Astrocyte (in vitro differentiated cells and primary cell): ENCODE data around the gene MYLK2. TPM values are rescaled to one million over a fixed set of nuclear protein-coding genes. Genes with fewer than 3 reads are reported as not detected.
A peak's percentile ranks its signal among the peaks of the same experiment; 100 is the strongest.

Experiments used
- DNase-seq: peaks from one replicate; pipeline ENCODE4 v3.0.0-alpha.2; 2010; ENCODE audit warnings: low read depth
- FAIRE-seq: peaks from 2 replicates; lab custom pipeline; 2011; peaks lifted over from hg19 to GRCh38; lab: Jason Lieb, UNC
- H2AFZ ChIP-seq: 2 replicates; pipeline ENCODE4 v1.6.0; 2012; ENCODE audit warnings: low read depth, low read length, inconsistent platforms
- H3K27ac ChIP-seq: 2 replicates; pipeline ENCODE4 v1.5.1; 2011; ENCODE audit warnings: low read depth, low read length, inconsistent platforms
- H3K27me3 ChIP-seq: 2 replicates; pipeline ENCODE4 v1.6.0; 2011; ENCODE audit warnings: low read length, inconsistent platforms; ENCODE audit not compliant: insufficient read depth
- H3K36me3 ChIP-seq: 2 replicates; pipeline ENCODE4 v1.5.1; 2011; ENCODE audit warnings: low read length, inconsistent platforms; ENCODE audit not compliant: insufficient read depth
- H3K4me1 ChIP-seq: 2 replicates; pipeline ENCODE4 v1.5.1; 2011; ENCODE audit warnings: low read length, inconsistent platforms; ENCODE audit not compliant: insufficient read depth
- H3K4me2 ChIP-seq: 2 replicates; pipeline ENCODE4 v1.6.0; 2012; ENCODE audit warnings: low read length, inconsistent platforms
- H3K4me3 ChIP-seq: 2 replicates; pipeline ENCODE4 v1.5.1; 2011; ENCODE audit warnings: low read depth, mild to moderate bottlenecking, low read length, inconsistent platforms; ENCODE audit not compliant: insufficient read depth
- H3K79me2 ChIP-seq: 2 replicates; pipeline ENCODE4 v1.6.0; 2012; ENCODE audit warnings: mild to moderate bottlenecking, low read length, inconsistent platforms; ENCODE audit not compliant: insufficient read depth
- H3K9ac ChIP-seq: 2 replicates; pipeline ENCODE4 v1.6.0; 2012; ENCODE audit warnings: mild to moderate bottlenecking, low read length, inconsistent platforms
- H3K9me3 ChIP-seq: 2 replicates; pipeline ENCODE4 v1.5.1; 2012; ENCODE audit warnings: low read depth, mild to moderate bottlenecking, low read length, inconsistent platforms; ENCODE audit not compliant: insufficient read depth
- H4K20me1 ChIP-seq: 2 replicates; pipeline ENCODE4 v1.6.0; 2012; ENCODE audit warnings: low read length, inconsistent platforms; ENCODE audit not compliant: insufficient read depth
- H3K27ac Mint-ChIP-seq: one replicate; pipeline ENCODE4 v1.8.0; 2021; ENCODE audit warnings: mild to moderate bottlenecking, mixed read lengths; ENCODE audit not compliant: unreplicated experiment
- H3K27me3 Mint-ChIP-seq: one replicate; pipeline ENCODE4 v1.8.0; 2021; ENCODE audit warnings: low read depth, mixed read lengths; ENCODE audit not compliant: unreplicated experiment
- H3K36me3 Mint-ChIP-seq: one replicate; pipeline ENCODE4 v1.8.0; 2021; ENCODE audit warnings: low read depth, mixed read lengths; ENCODE audit not compliant: unreplicated experiment
- H3K4me1 Mint-ChIP-seq: one replicate; pipeline ENCODE4 v1.8.0; 2021; ENCODE audit warnings: low read depth, mixed read lengths; ENCODE audit not compliant: unreplicated experiment
- H3K4me3 Mint-ChIP-seq: one replicate; pipeline ENCODE4 v1.8.0; 2021; ENCODE audit warnings: mild to moderate bottlenecking, moderate library complexity, mixed read lengths; ENCODE audit not compliant: unreplicated experiment
- H3K9me3 Mint-ChIP-seq: one replicate; pipeline ENCODE4 v1.8.0; 2021; ENCODE audit warnings: mild to moderate bottlenecking, mixed read lengths; ENCODE audit not compliant: unreplicated experiment
- CTCF ChIP-seq: IDR thresholded peaks from 2 replicates; pipeline ENCODE4 v1.5.1; 2011; ENCODE audit warnings: low read depth, mild to moderate bottlenecking, inconsistent platforms, low read length, moderate library complexity; ENCODE audit not compliant: insufficient read depth
- EZH2 ChIP-seq: IDR thresholded peaks from 2 replicates; pipeline ENCODE4 v1.6.1; 2012; ENCODE audit warnings: mild to moderate bottlenecking, low read length, inconsistent platforms; ENCODE audit not compliant: insufficient read depth
- total RNA-seq: library from RNA; stranded (reverse); gene quantifications from 2 replicates; pipeline ENCODE4 v1.2.1, GENCODE V29; 2021

Gene MYLK2
- total RNA-seq, 1 donor from 2014 or later, result 2.1 TPM

- H3K4me1 ChIP-seq, result peaks cover 8% of the 10 kb centered on the region
- H4K20me1 ChIP-seq, result no peaks in the 10 kb centered on the region
- peaks cover 18% of the 10 kb centered on the region for H3K27me3 ChIP-seq
- no peak overlapping the region for H3K4me2 ChIP-seq
- FAIRE-seq (no peak), DNase-seq (no peak)
- H3K9ac ChIP-seq, result no peak overlapping the region
- Mint-ChIP-seq H3K4me1 (peaks cover 4% of the 10 kb centered on the region), H3K36me3 (peaks cover 2% of the 10 kb centered on the region), H3K4me3 (peak overlapping the region; percentile 82), H3K27me3 (peaks cover 18% of the 10 kb centered on the region), H3K27ac (no peak overlapping the region), H3K9me3 (peaks cover 2% of the 10 kb centered on the region)
- H2AFZ ChIP-seq, result no peak overlapping the region
- H3K36me3 ChIP-seq, result no peaks in the 10 kb centered on the region
- H3K9me3 ChIP-seq, result no peaks in the 10 kb centered on the region
- no peak overlapping the region for H3K27ac ChIP-seq
- no peaks in the 10 kb centered on the region for H3K79me2 ChIP-seq
- no peak for TF ChIP-seq CTCF
- no peak for TF ChIP-seq EZH2
- H3K4me3 ChIP-seq, result no peak overlapping the region
These were observed 52.4 kb downstream of the MYLK2 start for GRCh38 chr20:31871618-31871954.

GRCh38 chr20:31872406-31872805 lies 53.2 kb downstream of the MYLK2 start:
- peaks cover 2% of the 10 kb centered on the region for H3K36me3 Mint-ChIP-seq
- peaks cover 8% of the 10 kb centered on the region for H3K4me1 ChIP-seq
- FAIRE-seq, result no peak

More at GRCh38 chr20:31872406-31872805, 53.2 kb downstream of the MYLK2 start:
- Histone ChIP-seq H3K27me3 (peaks cover 18% of the 10 kb centered on the region), H3K36me3 (no peaks in the 10 kb centered on the region), H3K9me3 (no peaks in the 10 kb centered on the region), H3K27ac (no peak overlapping the region), H3K4me2 (no peak overlapping the region), H3K9ac (no peak overlapping the region), H3K79me2 (no peaks in the 10 kb centered on the region), H4K20me1 (no peaks in the 10 kb centered on the region), H2AFZ (no peak overlapping the region), H3K4me3 (no peak overlapping the region)
- no peak for DNase-seq
- H3K4me3 Mint-ChIP-seq, result no peak overlapping the region
- H3K4me1 Mint-ChIP-seq, result peaks cover 4% of the 10 kb centered on the region
- peaks cover 2% of the 10 kb centered on the region for H3K9me3 Mint-ChIP-seq
- H3K27ac Mint-ChIP-seq, result no peak overlapping the region
- no peak for TF ChIP-seq CTCF
- no peak for TF ChIP-seq EZH2
- peaks cover 11% of the 10 kb centered on the region for H3K27me3 Mint-ChIP-seq
